HepG2 (cell line): ENCODE results near the gene KCTD14. TPM values are rescaled to one million over a fixed set of nuclear protein-coding genes. Genes with fewer than 3 reads are reported as not detected.
A peak's percentile ranks its signal among the peaks of the same experiment; 100 is the strongest.

Experiments
- ARID3A ChIP-seq: IDR thresholded peaks from 2 replicates; pipeline ENCODE4 v1.6.1; 2012; ENCODE audit warnings: low read depth, low read length, improper control_type of control experiment
- ASH2L ChIP-seq: fragments of 300-600, 200-600 bp; sonication (generic); IDR thresholded peaks from 2 replicates; pipeline ENCODE4 v1.7.0; 2017; ENCODE audit warnings: low read depth, mild to moderate bottlenecking, moderate library complexity, mixed read lengths, low read length; ENCODE audit not compliant: insufficient read length
- CHD4 ChIP-seq: fragments of 200-600 bp; sonication (generic); IDR thresholded peaks from 2 replicates; pipeline ENCODE4 v1.7.0; 2017; ENCODE audit warnings: mild to moderate bottlenecking, low read length, borderline replicate concordance
- HHEX ChIP-seq: IDR thresholded peaks from 2 replicates; pipeline ENCODE4 v1.6.1; 2016; ENCODE audit warnings: control low read depth
- HMG20A ChIP-seq: IDR thresholded peaks from 2 replicates; pipeline ENCODE4 v1.6.1; 2016; ENCODE audit warnings: borderline replicate concordance
- HMGXB3 ChIP-seq: sonication (generic); formaldehyde crosslinking; IDR thresholded peaks from 2 replicates; pipeline ENCODE4 v1.4.0; 2020; ENCODE audit warnings: missing genetic modification reagents, borderline replicate concordance
- NFKB2 ChIP-seq: sonication (generic); formaldehyde crosslinking; IDR thresholded peaks from 2 replicates; pipeline ENCODE4 v1.4.0; 2020; ENCODE audit warnings: missing genetic modification reagents, borderline replicate concordance
- STAG1 ChIP-seq: sonication (generic); formaldehyde crosslinking; IDR thresholded peaks from 2 replicates; pipeline ENCODE4 v1.4.0; 2020; ENCODE audit warnings: missing genetic modification reagents
- ZFP36 ChIP-seq: fragments of 150-350 bp; IDR thresholded peaks from 2 replicates; pipeline ENCODE4 v1.6.1; 2018; ENCODE audit warnings: borderline replicate concordance, low read length, low read depth; ENCODE audit not compliant: partially characterized antibody
- ZNF136 ChIP-seq: sonication (generic); formaldehyde crosslinking; IDR thresholded peaks from 2 replicates; pipeline ENCODE4 v1.8.1; 2022; ENCODE audit warnings: low read depth, mild to moderate bottlenecking, moderate library complexity, missing genetic modification reagents
- ZNF225 ChIP-seq: sonication (generic); formaldehyde crosslinking; IDR thresholded peaks from 2 replicates; pipeline ENCODE4 v1.4.0; 2020; ENCODE audit warnings: mild to moderate bottlenecking, missing genetic modification reagents
- ZNF350 ChIP-seq: sonication (generic); formaldehyde crosslinking; IDR thresholded peaks from 2 replicates; pipeline ENCODE4 v1.4.0; 2020; ENCODE audit warnings: mild to moderate bottlenecking, low read depth, missing genetic modification reagents, borderline replicate concordance
- ZNF484 ChIP-seq: sonication (generic); formaldehyde crosslinking; IDR thresholded peaks from 2 replicates; pipeline ENCODE4 v1.5.1; 2020; ENCODE audit warnings: mild to moderate bottlenecking, low read depth, missing genetic modification reagents, borderline replicate concordance
- ZNF720 ChIP-seq: sonication (generic); formaldehyde crosslinking; IDR thresholded peaks from 2 replicates; pipeline ENCODE4 v1.4.0; 2020; ENCODE audit warnings: missing genetic modification reagents
- ZNF792 ChIP-seq: IDR thresholded peaks from 2 replicates; pipeline ENCODE4 v1.6.1; 2016
- ZNF891 ChIP-seq: sonication (generic); formaldehyde crosslinking; IDR thresholded peaks from 2 replicates; pipeline ENCODE4 v1.5.0; 2020; ENCODE audit warnings: mild to moderate bottlenecking, missing genetic modification reagents
- polyA plus RNA-seq, 8 experiments: library from polyadenylated mRNA; depleted of rRNA in 3 of 8; stranded (reverse) in 7 of 8; unstranded in 1 of 8; fragments of >200 nt; fragmentation: Illumina TruSeq in 4 of 8; extraction: Trizol in 4 of 8; gene quantifications; 2 replicates each; pipeline versions ENCODE4 v1.2.1 to v1.2.3, GENCODE V29; 2011 to 2016; ENCODE audit warnings: low read depth in 4 of 8, missing spikeins in 1 of 8, mixed read lengths in 1 of 8; ENCODE audit not compliant: insufficient read depth in 1 of 8
- total RNA-seq, 5 experiments: library from RNA; depleted of rRNA; stranded (reverse); fragments of >200 nt; fragmentation: Illumina TruSeq; extraction: Trizol; gene quantifications; 2 replicates each; pipeline ENCODE4 v1.2.3, GENCODE V29; 2016; ENCODE audit warnings: low read depth in 1 of 5
- TF ChIP-seq, protein P1 (sequence below): sonication (generic); formaldehyde crosslinking; IDR thresholded peaks from 2 replicates; pipeline ENCODE4 v1.9.0; 2021; ENCODE audit warnings: missing genetic modification reagents, mild to moderate bottlenecking, borderline replicate concordance
- TF ChIP-seq, protein P2 (sequence below): sonication (generic); formaldehyde crosslinking; IDR thresholded peaks from 2 replicates; pipeline ENCODE4 v1.5.0; 2020; ENCODE audit warnings: missing genetic modification reagents
- TF ChIP-seq, protein P3 (sequence below): sonication (generic); IDR thresholded peaks from 2 replicates; pipeline ENCODE4 v1.6.1; 2016; ENCODE audit warnings: low read depth, borderline replicate concordance

Gene KCTD14
- total and polyA plus RNA-seq, 2 of the 13 experiments (the other 11 are each of a cell fraction or from before 2014, with no cell fraction given), result 10.3 to 15.6 TPM

DNA sequence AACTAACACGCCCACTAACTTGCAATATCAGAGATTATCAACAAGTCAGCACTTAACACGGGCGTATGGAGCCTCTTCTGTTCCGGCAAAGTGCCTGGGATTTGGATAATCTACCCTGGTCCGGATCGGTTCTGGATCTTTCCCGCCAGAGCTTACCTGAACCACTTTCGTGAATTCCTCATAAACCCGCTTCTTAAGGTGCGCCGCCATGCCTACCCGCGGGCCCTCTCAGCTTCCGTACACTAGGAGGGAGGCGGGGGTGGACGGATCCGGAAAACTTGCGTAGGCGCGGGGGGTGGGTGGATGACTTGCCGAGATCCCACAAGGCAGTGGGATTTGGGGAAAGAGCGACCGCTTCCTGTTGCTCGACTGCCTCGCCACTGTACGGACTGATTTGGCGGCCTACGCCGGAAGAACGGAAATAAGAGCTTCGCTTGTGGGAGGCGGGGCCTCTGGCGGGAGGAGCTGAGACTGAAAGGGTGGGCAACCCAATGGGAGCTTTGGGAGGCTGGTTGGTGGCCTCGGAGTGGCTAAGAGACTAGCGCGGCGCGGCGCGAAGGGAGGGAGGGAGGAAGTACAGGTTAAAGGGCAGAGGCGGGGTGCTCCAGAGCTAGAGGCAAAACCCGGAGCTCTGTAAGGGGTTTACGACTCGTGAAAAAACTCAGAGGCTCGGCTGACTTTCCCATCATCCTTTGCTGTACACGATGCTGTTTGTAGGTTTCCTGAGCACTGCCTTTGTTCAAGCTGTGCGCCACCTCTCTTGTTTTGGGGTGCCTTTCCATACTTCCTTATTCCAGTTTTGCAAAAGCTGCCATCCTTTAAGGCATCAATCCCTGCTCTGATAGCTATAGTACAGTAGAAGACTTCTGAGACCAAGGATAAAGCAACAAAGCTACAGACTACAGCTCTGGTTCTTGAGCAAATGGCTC, 28.4 kb downstream of the KCTD14 start, which contains the start of gene INTS4 (continued):
- TF ChIP-seq CHD4, result no peak
- TF ChIP-seq ZNF891, result no peak
- no peak for TF ChIP-seq ZNF225 (CRISPR knock-in tag)
- TF ChIP-seq, protein P1, sequence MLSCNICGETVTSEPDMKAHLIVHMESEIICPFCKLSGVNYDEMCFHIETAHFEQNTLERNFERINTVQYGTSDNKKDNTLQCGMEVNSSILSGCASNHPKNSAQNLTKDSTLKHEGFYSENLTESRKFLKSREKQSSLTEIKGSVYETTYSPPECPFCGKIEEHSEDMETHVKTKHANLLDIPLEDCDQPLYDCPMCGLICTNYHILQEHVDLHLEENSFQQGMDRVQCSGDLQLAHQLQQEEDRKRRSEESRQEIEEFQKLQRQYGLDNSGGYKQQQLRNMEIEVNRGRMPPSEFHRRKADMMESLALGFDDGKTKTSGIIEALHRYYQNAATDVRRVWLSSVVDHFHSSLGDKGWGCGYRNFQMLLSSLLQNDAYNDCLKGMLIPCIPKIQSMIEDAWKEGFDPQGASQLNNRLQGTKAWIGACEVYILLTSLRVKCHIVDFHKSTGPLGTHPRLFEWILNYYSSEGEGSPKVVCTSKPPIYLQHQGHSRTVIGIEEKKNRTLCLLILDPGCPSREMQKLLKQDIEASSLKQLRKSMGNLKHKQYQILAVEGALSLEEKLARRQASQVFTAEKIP (CRISPR knock-in tag), result no peak
- no peak; the same call in none of the 2 replicates for TF ChIP-seq HMGXB3 (CRISPR knock-in tag)
- TF ChIP-seq ZNF484, result no peak
- peak; percentile 56; the same call in 1 of the 2 replicates for TF ChIP-seq ZNF136
- no peak for TF ChIP-seq HHEX (CRISPR knock-in tag)
- TF ChIP-seq ZFP36, result no peak
- peak; percentile 11; the same call in 1 of the 2 replicates for TF ChIP-seq ARID3A
- TF ChIP-seq, protein P2, sequence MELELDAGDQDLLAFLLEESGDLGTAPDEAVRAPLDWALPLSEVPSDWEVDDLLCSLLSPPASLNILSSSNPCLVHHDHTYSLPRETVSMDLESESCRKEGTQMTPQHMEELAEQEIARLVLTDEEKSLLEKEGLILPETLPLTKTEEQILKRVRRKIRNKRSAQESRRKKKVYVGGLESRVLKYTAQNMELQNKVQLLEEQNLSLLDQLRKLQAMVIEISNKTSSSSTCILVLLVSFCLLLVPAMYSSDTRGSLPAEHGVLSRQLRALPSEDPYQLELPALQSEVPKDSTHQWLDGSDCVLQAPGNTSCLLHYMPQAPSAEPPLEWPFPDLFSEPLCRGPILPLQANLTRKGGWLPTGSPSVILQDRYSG (CRISPR knock-in tag), result 0 out of 2 replicates have a peak, but pooled peaks have one; percentile 35
- peak; percentile 96 for TF ChIP-seq ASH2L
- TF ChIP-seq STAG1 (CRISPR knock-in tag), result no peak; the same call in 1 of the 2 replicates
- TF ChIP-seq, protein P3, sequence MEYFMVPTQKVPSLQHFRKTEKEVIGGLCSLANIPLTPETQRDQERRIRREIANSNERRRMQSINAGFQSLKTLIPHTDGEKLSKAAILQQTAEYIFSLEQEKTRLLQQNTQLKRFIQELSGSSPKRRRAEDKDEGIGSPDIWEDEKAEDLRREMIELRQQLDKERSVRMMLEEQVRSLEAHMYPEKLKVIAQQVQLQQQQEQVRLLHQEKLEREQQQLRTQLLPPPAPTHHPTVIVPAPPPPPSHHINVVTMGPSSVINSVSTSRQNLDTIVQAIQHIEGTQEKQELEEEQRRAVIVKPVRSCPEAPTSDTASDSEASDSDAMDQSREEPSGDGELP, result no peak; the same call in 1 of the 2 replicates
- no peak for TF ChIP-seq HMG20A (CRISPR knock-in tag)
- TF ChIP-seq ZNF350 (CRISPR knock-in tag), result peak; percentile 92
- TF ChIP-seq NFKB2 (CRISPR knock-in tag), result no peak; the same call in 1 of the 2 replicates
- TF ChIP-seq ZNF720, result no peak
- peak; percentile 56; the same call in 1 of the 2 replicates for TF ChIP-seq ZNF792 (CRISPR knock-in tag)
